Astrocyte (in vitro differentiated cells and primary cell): ENCODE results near the gene DOC2A.

ENCODE experiments used
- EZH2 ChIP-seq: IDR thresholded peaks from 2 replicates; pipeline ENCODE4 v1.6.1; 2012; ENCODE audit warnings: mild to moderate bottlenecking, low read length, inconsistent platforms; ENCODE audit not compliant: insufficient read depth
- TF ChIP-seq, protein P1 (sequence below): IDR thresholded peaks from 2 replicates; pipeline ENCODE4 v1.5.1; 2011; ENCODE audit warnings: low read depth, mild to moderate bottlenecking, inconsistent platforms, low read length, moderate library complexity; ENCODE audit not compliant: insufficient read depth

GRCh38 chr16:29982560-29983419 lies 28.0 kb downstream of the DOC2A start:
- TF ChIP-seq EZH2 = no peak
- TF ChIP-seq, protein P1, sequence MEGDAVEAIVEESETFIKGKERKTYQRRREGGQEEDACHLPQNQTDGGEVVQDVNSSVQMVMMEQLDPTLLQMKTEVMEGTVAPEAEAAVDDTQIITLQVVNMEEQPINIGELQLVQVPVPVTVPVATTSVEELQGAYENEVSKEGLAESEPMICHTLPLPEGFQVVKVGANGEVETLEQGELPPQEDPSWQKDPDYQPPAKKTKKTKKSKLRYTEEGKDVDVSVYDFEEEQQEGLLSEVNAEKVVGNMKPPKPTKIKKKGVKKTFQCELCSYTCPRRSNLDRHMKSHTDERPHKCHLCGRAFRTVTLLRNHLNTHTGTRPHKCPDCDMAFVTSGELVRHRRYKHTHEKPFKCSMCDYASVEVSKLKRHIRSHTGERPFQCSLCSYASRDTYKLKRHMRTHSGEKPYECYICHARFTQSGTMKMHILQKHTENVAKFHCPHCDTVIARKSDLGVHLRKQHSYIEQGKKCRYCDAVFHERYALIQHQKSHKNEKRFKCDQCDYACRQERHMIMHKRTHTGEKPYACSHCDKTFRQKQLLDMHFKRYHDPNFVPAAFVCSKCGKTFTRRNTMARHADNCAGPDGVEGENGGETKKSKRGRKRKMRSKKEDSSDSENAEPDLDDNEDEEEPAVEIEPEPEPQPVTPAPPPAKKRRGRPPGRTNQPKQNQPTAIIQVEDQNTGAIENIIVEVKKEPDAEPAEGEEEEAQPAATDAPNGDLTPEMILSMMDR = no peak
